K562 (cell line): Measurements from ENCODE around the gene TMEM92. TPM values are rescaled to one million over a fixed set of nuclear protein-coding genes. Genes with fewer than 3 reads are reported as not detected.

Source experiments
- ARID1B ChIP-seq: fragments of 450-650 bp; IDR thresholded peaks from 2 replicates; pipeline ENCODE4 v1.6.1; 2016; ENCODE audit warnings: antibody characterized with exemption, mild to moderate bottlenecking, inconsistent platforms
- HMGXB4 ChIP-seq: sonication (generic); formaldehyde crosslinking; IDR thresholded peaks from 2 replicates; pipeline ENCODE4 v1.8.1; 2023; ENCODE audit warnings: mild to moderate bottlenecking, missing genetic modification reagents
- PRDM10 ChIP-seq: fragments of 450-650 bp; IDR thresholded peaks from 2 replicates; pipeline ENCODE4 v1.6.1; 2018; ENCODE audit not compliant: partially characterized antibody
- SFPQ ChIP-seq: fragments of 200-400 bp; formaldehyde crosslinking; IDR thresholded peaks from 2 replicates; pipeline ENCODE4 v1.6.1; 2017; ENCODE audit warnings: mild to moderate bottlenecking, low read depth, low read length, moderate library complexity
- SMAD2 ChIP-seq: fragments of 150-350 bp; IDR thresholded peaks from 2 replicates; pipeline ENCODE4 v1.6.1; 2014; ENCODE audit warnings: low read depth, mild to moderate bottlenecking, low read length
- THRA ChIP-seq: fragments of 450-650 bp; IDR thresholded peaks from 2 replicates; pipeline ENCODE4 v1.6.1; 2017; ENCODE audit warnings: mild to moderate bottlenecking, moderate library complexity
- ZNF398 ChIP-seq: fragments of 250-450 bp; sonication (Bioruptor Pico); IDR thresholded peaks from 2 replicates; pipeline ENCODE4 v1.8.0; 2021; ENCODE audit warnings: moderate library complexity, mild to moderate bottlenecking, inconsistent platforms
- polyA plus RNA-seq, 8 experiments: library from polyadenylated mRNA; depleted of rRNA in 4 of 8; stranded (reverse) in 5 of 8; unstranded in 3 of 8; fragments of >200 nt; fragmentation: Nextera tagmentation in 2 of 8; fragmentation: Illumina TruSeq in 1 of 8; extraction: Ambion mirVana in 2 of 8; extraction: Trizol in 1 of 8; gene quantifications; 2 replicates each; pipeline versions ENCODE4 v1.2.1 to v1.2.3, GENCODE V29; 2011 to 2014; ENCODE audit warnings: inconsistent platforms in 1 of 8, missing spikeins in 1 of 8
- total RNA-seq, 7 experiments: library from RNA; depleted of rRNA in 6 of 7; stranded (reverse); fragments of >200 nt in 6 of 7; fragmentation: Illumina TruSeq in 2 of 7; extraction: Trizol in 2 of 7; gene quantifications; 2 replicates each; pipeline versions ENCODE4 v1.2.1 to v1.2.3, GENCODE V29; 2011 to 2021; ENCODE audit warnings: low replicate concordance in 1 of 7

The TMEM92 gene
- total and polyA plus RNA-seq, 9 of the 15 experiments (the other 6 are each of a cell fraction or from before 2014, with no cell fraction given) = 0.14 to 2.1 (median 0.40) TPM

GRCh38 chr17:50329716-50330115 lies 55.5 kb downstream of the TMEM92 start (continued):
- TF ChIP-seq PRDM10 = no peak
- TF ChIP-seq ARID1B = no peak
- no peak for TF ChIP-seq ZNF398
- TF ChIP-seq HMGXB4 = no peak
- TF ChIP-seq SMAD2 = no peak
- TF ChIP-seq THRA = no peak
- no peak for TF ChIP-seq SFPQ
